RCC 7860 (cell line): ENCODE data around the gene CREB1.
"Not testable (repeated sequence)": the region's sequence is repeated elsewhere in the genome, so short reads cannot be mapped to it uniquely, and the experiment has no call there.

Source experiments
- DNase-seq: peaks from one replicate; pipeline ENCODE4 v3.0.0-alpha.2; 2015; ENCODE audit warnings: low spot score
- FAIRE-seq: peaks from 2 replicates; lab custom pipeline; 2012; peaks lifted over from hg19 to GRCh38; lab: Jason Lieb, UNC

Gene CREB1

GRCh38 chr2:207529330-207530159 is at the start of gene CREB1:
Gene CREB1 (plus strand): TSS chr2:207529962. CDS start chr2:207555636, 25,674 bp downstream.
- FAIRE-seq (peak; percentile 82), DNase-seq (peak; percentile 97)

GRCh38 chr2:207480521-207481040 is 49.2 kb upstream of the CREB1 start:
- no peak for FAIRE-seq

GRCh38 chr2:207481924-207482323 is 47.8 kb upstream of the CREB1 start:
- no peak for DNase-seq
- no peak for FAIRE-seq

More at GRCh38 chr2:207480521-207481040, 49.2 kb upstream of the CREB1 start:
- no peak for DNase-seq

GRCh38 chr2:207482630-207483029 is 47.1 kb upstream of the CREB1 start:
- DNase-seq (no peak), FAIRE-seq (no peak)

- DNase-seq (no peak), FAIRE-seq (no peak)
Observed at GRCh38 chr2:207483066-207483465, 46.7 kb upstream of the CREB1 start.

- DNase-seq (peak; percentile 18), FAIRE-seq (no peak)
Observed at GRCh38 chr2:207483477-207483876, 46.3 kb upstream of the CREB1 start.

- FAIRE-seq (no peak), DNase-seq (no peak)
Observed at GRCh38 chr2:207484444-207485391, 45.0 kb upstream of the CREB1 start.

GRCh38 chr2:207487650-207488311 is 42.0 kb upstream of the CREB1 start:
- peak; percentile 92 for DNase-seq
- peak; percentile 94 for FAIRE-seq

- DNase-seq (no peak), FAIRE-seq (no peak)
Observed at GRCh38 chr2:207489251-207489650, 40.5 kb upstream of the CREB1 start.

GRCh38 chr2:207490441-207490840 is 39.3 kb upstream of the CREB1 start:
- FAIRE-seq (no peak), DNase-seq (no peak)

GRCh38 chr2:207491086-207491485 is 38.7 kb upstream of the CREB1 start:
- peak; percentile 18 for DNase-seq
- FAIRE-seq, result no peak

- DNase-seq (no peak), FAIRE-seq (no peak)
Observed at GRCh38 chr2:207491956-207492355, 37.8 kb upstream of the CREB1 start.

- no peak for FAIRE-seq
Observed at GRCh38 chr2:207492461-207492860, 37.3 kb upstream of the CREB1 start.

GRCh38 chr2:207494137-207494536 is 35.6 kb upstream of the CREB1 start:
- DNase-seq (no peak), FAIRE-seq (no peak)

More at GRCh38 chr2:207492461-207492860, 37.3 kb upstream of the CREB1 start:
- DNase-seq, result no peak

- FAIRE-seq, DNase-seq: not testable (repeated sequence)
Observed at GRCh38 chr2:207496936-207497335, 32.8 kb upstream of the CREB1 start.

GRCh38 chr2:207497596-207497995 is 32.2 kb upstream of the CREB1 start:
- no peak for DNase-seq
- FAIRE-seq, result no peak

GRCh38 chr2:207498427-207498826 is 31.3 kb upstream of the CREB1 start:
- DNase-seq (no peak), FAIRE-seq (no peak)

GRCh38 chr2:207499114-207499513 is 30.6 kb upstream of the CREB1 start:
- DNase-seq, result no peak
- FAIRE-seq, result no peak

- FAIRE-seq, result no peak
- DNase-seq, result no peak
Observed at GRCh38 chr2:207501802-207502576, 27.8 kb upstream of the CREB1 start.
